ENCODE measurements around the gene APMAP. TPM values are rescaled to one million over a fixed set of nuclear protein-coding genes. Genes with fewer than 3 reads are reported as not detected.
A peak's percentile ranks its signal among the peaks of the same experiment; 100 is the strongest.

APMAP gene
- total and polyA plus RNA-seq, 2 of the 13 experiments (the other 11 are each of a cell fraction or from before 2014, with no cell fraction given) = 168 to 214 TPM

DNA sequence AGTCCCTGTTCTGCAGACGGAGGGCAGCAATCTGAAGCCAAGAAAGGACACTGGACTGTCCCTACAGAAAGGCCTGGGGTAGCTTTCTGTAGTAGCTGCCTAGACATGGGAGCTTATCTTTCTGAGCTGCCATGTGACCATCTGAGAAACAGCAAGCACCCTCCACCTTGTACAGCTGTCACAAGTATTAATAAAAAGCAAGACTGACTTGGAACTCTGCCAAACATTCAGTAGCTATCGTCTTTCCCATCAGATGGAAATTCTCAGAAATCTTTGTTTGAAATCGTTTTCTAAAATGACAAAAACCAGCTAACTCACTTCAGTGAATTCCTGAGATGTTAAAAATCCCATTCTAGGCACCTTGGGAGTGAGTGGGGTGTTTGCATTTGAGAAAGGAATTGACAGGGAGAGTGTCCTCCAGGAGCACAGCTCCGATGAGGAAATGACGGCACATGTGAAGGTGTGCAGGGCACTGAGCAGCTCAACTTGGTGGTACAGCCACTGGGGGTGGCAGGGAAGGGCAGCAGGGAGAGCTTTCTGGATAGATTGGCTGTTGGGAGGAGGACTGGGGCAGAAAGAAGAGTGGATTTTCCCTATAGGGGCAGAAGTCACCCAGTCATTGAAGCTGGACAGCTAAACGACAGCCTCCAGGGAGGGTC, 40.8 kb upstream of the APMAP start (continued):
- TF ChIP-seq, protein P1, sequence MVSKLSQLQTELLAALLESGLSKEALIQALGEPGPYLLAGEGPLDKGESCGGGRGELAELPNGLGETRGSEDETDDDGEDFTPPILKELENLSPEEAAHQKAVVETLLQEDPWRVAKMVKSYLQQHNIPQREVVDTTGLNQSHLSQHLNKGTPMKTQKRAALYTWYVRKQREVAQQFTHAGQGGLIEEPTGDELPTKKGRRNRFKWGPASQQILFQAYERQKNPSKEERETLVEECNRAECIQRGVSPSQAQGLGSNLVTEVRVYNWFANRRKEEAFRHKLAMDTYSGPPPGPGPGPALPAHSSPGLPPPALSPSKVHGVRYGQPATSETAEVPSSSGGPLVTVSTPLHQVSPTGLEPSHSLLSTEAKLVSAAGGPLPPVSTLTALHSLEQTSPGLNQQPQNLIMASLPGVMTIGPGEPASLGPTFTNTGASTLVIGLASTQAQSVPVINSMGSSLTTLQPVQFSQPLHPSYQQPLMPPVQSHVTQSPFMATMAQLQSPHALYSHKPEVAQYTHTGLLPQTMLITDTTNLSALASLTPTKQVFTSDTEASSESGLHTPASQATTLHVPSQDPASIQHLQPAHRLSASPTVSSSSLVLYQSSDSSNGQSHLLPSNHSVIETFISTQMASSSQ (IDR thresholded peaks at IDR 0.05; ENCODE audit: low read depth) = no peak
- TF ChIP-seq, protein P1 (CRISPR knock-in tag; IDR thresholded peaks at IDR 0.05; ENCODE audit: borderline replicate concordance) = 0 out of 2 replicates have a peak, but pooled peaks have one; percentile 8
- no peak for TF ChIP-seq ZNF703 (CRISPR knock-in tag; IDR thresholded peaks at IDR 0.05; ENCODE audit: borderline replicate concordance)
- TF ChIP-seq ZBTB21 (CRISPR knock-in tag; IDR thresholded peaks at IDR 0.05) = no peak
- no peak for TF ChIP-seq ZFP36L2 (CRISPR knock-in tag; IDR thresholded peaks at IDR 0.05)
- no peak for TF ChIP-seq YEATS2 (CRISPR knock-in tag; IDR thresholded peaks at IDR 0.05; ENCODE audit: borderline replicate concordance)
- TF ChIP-seq, protein P2, sequence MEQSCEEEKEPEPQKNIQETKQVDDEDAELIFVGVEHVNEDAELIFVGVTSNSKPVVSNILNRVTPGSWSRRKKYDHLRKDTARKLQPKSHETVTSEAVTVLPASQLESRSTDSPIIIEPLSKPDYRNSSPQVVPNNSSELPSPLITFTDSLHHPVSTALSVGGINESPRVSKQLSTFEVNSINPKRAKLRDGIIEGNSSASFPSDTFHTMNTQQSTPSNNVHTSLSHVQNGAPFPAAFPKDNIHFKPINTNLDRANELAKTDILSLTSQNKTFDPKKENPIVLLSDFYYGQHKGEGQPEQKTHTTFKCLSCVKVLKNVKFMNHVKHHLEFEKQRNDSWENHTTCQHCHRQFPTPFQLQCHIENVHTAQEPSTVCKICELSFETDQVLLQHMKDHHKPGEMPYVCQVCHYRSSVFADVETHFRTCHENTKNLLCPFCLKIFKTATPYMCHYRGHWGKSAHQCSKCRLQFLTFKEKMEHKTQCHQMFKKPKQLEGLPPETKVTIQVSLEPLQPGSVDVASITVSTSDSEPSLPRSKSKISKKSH (CRISPR knock-in tag; IDR thresholded peaks at IDR 0.05; ENCODE audit: borderline replicate concordance) = no peak
- TF ChIP-seq, protein P3, sequence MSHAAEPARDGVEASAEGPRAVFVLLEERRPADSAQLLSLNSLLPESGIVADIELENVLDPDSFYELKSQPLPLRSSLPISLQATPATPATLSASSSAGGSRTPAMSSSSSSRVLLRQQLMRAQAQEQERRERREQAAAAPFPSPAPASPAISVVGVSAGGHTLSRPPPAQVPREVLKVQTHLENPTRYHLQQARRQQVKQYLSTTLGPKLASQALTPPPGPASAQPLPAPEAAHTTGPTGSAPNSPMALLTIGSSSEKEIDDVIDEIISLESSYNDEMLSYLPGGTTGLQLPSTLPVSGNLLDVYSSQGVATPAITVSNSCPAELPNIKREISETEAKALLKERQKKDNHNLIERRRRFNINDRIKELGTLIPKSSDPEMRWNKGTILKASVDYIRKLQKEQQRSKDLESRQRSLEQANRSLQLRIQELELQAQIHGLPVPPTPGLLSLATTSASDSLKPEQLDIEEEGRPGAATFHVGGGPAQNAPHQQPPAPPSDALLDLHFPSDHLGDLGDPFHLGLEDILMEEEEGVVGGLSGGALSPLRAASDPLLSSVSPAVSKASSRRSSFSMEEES (CRISPR knock-in tag; IDR thresholded peaks at IDR 0.05) = no peak
- TF ChIP-seq, protein P4, sequence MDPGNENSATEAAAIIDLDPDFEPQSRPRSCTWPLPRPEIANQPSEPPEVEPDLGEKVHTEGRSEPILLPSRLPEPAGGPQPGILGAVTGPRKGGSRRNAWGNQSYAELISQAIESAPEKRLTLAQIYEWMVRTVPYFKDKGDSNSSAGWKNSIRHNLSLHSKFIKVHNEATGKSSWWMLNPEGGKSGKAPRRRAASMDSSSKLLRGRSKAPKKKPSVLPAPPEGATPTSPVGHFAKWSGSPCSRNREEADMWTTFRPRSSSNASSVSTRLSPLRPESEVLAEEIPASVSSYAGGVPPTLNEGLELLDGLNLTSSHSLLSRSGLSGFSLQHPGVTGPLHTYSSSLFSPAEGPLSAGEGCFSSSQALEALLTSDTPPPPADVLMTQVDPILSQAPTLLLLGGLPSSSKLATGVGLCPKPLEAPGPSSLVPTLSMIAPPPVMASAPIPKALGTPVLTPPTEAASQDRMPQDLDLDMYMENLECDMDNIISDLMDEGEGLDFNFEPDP (CRISPR knock-in tag; conservative IDR thresholded peaks at IDR 0.05) = 0 out of 2 replicates have a peak, but pooled peaks have one; percentile 53
- no peak for TF ChIP-seq ZNF441 (CRISPR knock-in tag; IDR thresholded peaks at IDR 0.05; ENCODE audit: borderline replicate concordance)
- no peak for TF ChIP-seq CEBPG (CRISPR knock-in tag; IDR thresholded peaks at IDR 0.05)
- no peak for TF ChIP-seq PHB2 (IDR thresholded peaks at IDR 0.05; ENCODE audit: partially characterized antibody)
- TF ChIP-seq KAT8 (CRISPR knock-in tag; IDR thresholded peaks at IDR 0.05) = no peak; the same call in 1 of the 2 replicates
- TF ChIP-seq HCFC1 (IDR thresholded peaks at IDR 0.05; ENCODE audit: low read depth, low read length) = no peak
- no peak for TF ChIP-seq MAZ (IDR thresholded peaks at IDR 0.05; ENCODE audit: borderline replicate concordance, low read depth, low read length)
- TF ChIP-seq MAZ (CRISPR knock-in tag; IDR thresholded peaks at IDR 0.05; ENCODE audit: low read depth) = no peak
- TF ChIP-seq ZNF749 (CRISPR knock-in tag; IDR thresholded peaks at IDR 0.05; ENCODE audit: borderline replicate concordance) = no peak
- TF ChIP-seq ZNF468 (CRISPR knock-in tag; IDR thresholded peaks at IDR 0.05) = 0 out of 2 replicates have a peak, but pooled peaks have one; percentile 28
- TF ChIP-seq, protein P5, sequence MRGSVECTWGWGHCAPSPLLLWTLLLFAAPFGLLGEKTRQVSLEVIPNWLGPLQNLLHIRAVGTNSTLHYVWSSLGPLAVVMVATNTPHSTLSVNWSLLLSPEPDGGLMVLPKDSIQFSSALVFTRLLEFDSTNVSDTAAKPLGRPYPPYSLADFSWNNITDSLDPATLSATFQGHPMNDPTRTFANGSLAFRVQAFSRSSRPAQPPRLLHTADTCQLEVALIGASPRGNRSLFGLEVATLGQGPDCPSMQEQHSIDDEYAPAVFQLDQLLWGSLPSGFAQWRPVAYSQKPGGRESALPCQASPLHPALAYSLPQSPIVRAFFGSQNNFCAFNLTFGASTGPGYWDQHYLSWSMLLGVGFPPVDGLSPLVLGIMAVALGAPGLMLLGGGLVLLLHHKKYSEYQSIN (CRISPR knock-in tag; IDR thresholded peaks at IDR 0.05; ENCODE audit: borderline replicate concordance) = no peak

Data from HepG2 (cell line).